Renal cortical epithelial cell (primary cell): ENCODE results near the gene KIF1B. TPM values are rescaled to one million over a fixed set of nuclear protein-coding genes. Genes with fewer than 3 reads are reported as not detected.
A peak's percentile ranks its signal among the peaks of the same experiment; 100 is the strongest.

Experiments used
- DNase-seq: peaks from one replicate; pipeline ENCODE4 v3.0.0-alpha.2; 2011; ENCODE audit warnings: low read depth
- total RNA-seq: library from RNA; depleted of rRNA; stranded (reverse); fragments of >200 nt; gene quantifications from 2 replicates; pipeline ENCODE4 v1.2.3, GENCODE V29; 2014

Gene KIF1B, protein sequence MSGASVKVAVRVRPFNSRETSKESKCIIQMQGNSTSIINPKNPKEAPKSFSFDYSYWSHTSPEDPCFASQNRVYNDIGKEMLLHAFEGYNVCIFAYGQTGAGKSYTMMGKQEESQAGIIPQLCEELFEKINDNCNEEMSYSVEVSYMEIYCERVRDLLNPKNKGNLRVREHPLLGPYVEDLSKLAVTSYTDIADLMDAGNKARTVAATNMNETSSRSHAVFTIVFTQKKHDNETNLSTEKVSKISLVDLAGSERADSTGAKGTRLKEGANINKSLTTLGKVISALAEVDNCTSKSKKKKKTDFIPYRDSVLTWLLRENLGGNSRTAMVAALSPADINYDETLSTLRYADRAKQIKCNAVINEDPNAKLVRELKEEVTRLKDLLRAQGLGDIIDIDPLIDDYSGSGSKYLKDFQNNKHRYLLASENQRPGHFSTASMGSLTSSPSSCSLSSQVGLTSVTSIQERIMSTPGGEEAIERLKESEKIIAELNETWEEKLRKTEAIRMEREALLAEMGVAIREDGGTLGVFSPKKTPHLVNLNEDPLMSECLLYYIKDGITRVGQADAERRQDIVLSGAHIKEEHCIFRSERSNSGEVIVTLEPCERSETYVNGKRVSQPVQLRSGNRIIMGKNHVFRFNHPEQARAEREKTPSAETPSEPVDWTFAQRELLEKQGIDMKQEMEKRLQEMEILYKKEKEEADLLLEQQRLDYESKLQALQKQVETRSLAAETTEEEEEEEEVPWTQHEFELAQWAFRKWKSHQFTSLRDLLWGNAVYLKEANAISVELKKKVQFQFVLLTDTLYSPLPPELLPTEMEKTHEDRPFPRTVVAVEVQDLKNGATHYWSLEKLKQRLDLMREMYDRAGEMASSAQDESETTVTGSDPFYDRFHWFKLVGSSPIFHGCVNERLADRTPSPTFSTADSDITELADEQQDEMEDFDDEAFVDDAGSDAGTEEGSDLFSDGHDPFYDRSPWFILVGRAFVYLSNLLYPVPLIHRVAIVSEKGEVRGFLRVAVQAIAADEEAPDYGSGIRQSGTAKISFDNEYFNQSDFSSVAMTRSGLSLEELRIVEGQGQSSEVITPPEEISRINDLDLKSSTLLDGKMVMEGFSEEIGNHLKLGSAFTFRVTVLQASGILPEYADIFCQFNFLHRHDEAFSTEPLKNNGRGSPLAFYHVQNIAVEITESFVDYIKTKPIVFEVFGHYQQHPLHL (N-terminal part only)
- 26.0 and 54.8 TPM in 2 replicates for total RNA-seq

DNA sequence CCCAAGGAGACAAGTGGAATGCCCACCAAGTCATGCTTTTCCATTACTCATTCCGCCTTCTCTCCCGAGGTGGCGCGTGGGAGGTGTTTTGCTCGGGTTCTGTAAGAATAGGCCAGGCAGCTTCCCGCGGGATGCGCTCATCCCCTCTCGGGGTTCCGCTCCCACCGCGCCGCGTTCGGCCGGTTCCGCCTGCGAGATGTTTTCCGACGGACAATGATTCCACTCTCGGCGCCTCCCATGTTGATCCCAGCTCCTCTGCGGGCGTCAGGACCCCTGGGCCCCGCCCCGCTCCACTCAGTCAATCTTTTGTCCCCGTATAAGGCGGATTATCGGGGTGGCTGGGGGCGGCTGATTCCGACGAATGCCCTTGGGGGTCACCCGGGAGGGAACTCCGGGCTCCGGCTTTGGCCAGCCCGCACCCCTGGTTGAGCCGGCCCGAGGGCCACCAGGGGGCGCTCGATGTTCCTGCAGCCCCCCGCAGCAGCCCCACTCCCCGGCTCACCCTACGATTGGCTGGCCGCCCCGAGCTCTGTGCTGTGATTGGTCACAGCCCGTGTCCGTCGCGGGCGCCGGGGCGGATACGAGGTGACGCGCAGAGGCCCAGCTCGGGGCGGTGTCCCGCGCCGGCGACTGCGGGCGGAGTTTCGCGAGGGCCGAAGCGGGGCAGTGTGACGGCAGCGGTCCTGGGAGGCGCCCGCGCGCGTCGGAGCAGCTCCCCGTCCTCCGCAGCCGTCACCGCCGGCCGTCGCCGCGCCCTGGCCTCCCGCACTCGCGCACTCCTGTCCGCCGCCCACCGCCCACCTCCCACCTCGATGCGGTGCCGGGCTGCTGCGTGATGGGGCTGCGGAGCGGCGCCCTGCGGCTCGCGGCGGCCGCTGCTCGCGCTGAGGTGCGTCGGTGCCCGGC, at the start of gene KIF1B:
Gene KIF1B (plus strand): TSS at position 666 of the 906 bp plus-strand sequence. CDS start 21,759 bp downstream, outside the sequence.
- peak; percentile 86 for DNase-seq

DNA sequence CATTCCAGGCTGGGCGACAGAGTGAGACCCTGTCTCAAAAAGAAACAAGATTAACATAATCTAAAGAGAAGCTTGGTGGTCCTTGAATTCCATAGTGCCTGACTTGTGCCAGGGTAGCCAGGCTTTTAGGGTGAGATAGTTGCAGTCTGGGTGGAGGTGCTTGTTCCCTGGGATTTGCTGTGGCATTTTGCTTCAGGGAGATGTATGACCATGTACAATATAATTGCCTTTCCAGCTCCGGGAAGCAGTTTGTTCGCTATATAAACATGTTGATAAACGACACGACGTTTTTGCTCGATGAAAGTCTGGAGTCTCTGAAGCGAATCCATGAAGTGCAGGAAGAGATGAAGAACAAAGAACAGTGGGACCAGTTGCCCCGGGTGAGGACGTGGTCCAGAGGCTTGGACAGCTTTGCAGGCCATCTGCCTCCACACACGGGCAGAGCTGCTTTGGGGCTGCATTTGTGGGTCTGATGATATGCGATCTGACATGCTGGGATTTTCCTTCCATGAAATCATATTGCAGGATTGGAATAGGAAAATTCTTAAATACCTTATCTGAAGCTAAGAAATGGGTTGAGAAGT, 49.4 kb upstream of the KIF1B start:
- DNase-seq: no peak

DNA sequence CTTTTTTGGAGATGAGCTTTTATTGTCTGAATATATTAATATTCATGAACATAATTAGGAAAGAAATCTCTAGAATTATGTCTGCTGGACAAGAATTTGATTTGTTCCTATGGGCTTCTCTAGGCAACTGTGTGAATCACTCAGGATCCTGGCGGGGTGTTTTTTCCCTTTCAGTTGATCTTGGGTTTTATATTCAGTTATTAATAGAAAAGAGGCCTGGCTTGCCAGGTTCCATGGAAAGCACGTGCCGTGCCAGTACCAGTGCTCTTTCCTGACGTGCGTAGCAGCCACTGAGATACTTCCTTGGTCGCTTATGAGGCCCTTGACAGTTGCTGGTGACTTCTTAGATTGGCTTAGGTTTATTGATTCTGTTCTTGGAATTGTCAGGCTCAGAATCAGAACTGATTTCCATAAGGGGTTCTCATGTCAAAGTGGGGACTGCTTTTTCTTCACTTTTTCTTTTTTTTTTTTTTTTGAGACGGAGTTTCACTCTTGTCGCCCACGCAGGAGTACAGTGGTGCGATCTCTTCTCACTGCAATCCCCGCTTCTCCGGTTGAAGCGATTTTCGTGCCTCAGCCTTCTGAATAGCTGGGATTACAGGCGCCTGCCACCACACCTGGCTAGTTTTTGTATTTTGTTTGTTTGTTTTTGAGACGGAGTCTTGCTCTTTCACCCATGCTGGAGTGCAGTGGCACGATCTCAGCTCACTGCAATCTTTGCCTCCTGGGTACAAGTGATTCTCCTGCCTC, 48.7 kb upstream of the KIF1B start:
- no peak for DNase-seq

DNA sequence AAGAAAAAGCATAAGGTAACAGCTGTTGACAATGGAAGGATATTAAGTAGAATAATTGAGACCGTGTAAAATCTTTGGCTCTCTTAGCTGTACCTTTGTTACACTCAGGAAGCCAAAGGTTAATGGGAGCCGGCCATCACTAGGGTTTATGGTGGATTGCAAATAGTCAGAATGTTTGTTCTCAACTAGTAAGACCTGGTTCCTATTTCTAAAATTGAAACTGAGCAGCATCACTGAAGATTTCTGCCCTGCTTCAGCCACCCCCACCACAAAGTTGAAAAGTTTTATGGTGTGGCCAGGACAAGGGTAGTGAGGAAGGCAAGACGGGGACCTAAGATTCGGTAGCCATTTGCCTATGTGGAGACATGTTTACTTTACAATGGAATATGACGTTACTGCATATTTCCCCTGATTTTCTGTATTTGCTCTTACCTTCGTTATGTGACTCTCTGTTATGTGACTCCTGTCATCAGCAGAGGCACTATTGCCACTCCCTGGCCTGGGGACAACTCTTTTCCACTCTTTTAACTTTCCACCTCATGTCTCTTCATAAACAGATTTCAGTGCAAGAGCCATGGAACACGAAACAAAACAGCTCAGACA, 41.4 kb upstream of the KIF1B start:
- no peak for DNase-seq

DNA sequence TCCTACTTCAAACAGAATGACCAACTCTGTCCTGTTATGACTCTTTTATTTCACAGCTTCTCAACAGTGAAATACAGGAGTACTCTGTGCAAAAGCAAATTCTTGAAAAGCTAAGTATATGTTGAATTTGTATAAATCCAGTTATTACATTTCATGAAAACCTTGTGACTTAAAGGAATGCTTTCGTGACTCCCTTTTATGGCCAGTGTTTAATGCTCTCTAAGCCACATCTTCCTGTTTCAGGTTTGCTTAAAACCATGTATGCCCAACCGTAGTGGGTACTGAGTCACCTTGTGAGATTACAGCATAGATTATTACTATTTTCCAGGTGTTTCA, 40.2 kb upstream of the KIF1B start:
- no peak for DNase-seq

DNA sequence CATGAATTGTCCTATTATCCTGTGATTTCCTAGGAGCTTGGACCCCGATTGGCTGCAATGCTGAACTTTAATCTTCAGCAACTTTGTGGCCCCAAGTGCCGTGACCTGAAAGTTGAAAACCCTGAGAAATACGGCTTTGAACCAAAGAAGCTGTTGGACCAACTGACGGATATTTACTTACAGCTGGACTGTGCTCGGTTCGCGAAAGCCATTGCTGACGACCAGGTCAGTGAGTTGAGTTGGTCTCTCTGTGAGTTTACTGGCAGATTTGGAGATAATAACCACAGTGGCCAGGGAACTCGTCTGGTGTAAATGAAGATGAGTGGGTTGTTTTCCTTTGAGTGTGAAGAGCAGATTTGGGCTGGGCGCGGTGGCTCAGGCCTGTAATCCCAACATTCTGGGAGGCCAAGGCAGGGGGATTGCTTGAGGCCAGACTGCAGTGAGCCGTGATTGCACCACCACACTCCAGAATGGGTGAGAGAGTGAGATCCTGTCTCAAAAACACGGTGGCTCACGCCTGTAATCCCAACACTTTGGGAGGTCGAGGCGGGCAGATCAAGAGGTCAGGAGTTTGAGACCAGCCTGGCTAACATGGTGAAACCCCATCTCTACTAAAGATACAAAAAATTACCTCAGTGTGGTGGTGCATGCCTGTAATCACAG, 39.1 kb upstream of the KIF1B start:
- DNase-seq: no peak

DNA sequence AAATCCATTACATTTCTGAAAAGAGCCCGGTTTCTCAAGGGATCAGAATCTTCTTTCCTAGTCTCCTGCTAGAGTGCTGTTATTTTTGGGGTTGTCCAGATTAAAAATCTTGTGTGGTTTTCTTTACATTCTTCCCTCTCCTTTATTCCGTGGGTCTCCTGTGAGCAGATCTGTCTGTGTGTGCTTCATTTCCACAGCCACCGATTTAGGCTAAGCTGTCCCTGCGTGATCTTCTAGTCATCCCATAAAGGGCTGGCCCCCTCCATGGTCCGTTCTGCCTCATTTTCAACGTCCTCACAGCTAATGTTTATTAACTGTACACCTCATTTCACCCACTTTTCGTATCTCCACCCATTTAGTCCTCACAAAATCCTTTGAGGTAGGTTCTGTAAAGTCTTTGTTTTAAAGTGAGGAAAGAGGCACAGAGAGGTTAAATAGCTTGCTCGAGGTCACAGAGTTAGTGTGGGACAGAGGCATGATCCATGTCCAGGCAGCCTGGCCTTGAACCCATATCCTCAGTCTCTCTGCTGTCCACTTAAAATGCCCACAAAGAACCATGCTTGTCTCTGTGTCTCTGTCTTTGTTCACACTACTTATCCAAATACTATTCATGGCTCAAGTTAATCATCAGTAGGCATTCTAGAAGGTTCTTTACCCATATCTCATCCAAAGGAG, 38.2 kb upstream of the KIF1B start:
- no peak for DNase-seq

DNA sequence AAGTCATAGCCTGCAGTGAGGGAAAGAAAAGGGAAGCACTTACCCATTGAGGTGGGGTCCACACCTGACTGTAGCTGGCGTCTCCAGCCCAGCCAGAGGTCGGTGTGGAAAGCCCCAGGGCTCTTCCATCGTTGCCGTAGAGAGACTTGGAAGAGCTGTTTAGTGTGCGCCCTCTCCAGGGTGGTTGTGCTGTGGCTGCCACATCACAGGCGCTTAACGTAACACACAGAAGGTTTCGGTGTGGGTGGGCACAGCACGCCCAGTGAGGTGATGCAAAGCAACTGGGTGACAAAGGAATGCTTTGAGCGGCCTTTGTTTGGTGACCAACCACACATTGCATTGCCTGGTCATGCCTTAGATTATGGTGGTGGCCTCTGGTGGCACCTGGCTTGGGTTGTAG, 36.8 kb upstream of the KIF1B start:
- no peak for DNase-seq

DNA sequence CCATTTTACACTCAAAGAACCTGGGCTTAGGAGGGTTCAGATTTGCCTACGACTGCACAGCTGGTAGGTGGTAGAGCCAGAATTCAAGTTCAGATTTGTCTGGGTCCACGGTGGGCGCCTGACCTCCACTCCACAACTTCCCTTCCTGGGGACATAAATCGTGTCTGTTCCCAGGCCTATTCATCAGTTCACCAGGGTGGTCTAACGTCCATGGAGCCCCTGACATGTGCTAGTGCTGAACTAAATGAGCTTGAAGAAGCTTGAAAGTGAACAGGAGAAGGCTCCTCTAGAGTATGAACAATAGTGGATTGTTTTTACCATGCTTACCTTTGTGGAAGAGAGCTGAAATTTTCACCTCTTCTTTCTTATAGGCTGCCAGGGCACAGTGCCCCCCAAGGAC, 32.5 kb upstream of the KIF1B start:
- DNase-seq: no peak

DNA sequence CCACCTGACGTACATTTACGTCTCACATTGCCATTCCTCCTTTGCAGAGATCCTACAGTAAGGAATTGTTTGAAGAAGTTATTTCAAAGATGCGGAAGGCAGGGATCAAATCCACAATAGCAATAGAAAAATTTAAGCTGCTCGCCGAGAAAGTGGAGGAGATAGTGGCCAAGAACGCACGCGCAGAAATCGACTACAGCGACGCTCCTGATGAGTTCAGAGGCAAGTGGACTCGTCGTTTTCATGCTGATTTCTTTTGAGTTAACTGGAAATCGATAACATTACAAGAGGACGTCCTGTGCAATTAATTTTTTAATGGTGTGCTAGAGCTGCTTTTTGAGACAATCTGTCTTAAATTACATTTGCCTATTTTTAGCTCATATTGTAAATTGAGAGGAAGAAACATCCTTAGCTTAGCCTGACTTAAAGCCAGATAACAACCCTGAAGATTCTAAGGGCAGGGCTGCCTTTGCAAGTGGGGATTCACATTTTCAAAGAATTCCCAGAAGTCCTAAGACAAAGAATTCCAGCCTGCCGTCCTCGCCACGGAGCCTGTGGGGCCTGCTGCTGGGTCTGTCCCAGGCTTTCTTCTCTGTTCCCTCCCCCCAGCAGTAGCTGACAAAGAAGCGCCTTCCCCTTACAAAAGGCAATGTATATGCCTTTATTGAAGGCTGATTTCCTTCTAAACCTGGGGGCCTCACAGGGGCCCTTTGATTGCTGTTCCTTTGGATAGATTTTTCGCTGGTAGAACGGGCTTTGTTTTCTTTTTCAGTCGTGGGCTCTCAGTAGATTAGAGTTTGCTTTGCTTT, 31.6 kb upstream of the KIF1B start:
- DNase-seq: no peak

DNA sequence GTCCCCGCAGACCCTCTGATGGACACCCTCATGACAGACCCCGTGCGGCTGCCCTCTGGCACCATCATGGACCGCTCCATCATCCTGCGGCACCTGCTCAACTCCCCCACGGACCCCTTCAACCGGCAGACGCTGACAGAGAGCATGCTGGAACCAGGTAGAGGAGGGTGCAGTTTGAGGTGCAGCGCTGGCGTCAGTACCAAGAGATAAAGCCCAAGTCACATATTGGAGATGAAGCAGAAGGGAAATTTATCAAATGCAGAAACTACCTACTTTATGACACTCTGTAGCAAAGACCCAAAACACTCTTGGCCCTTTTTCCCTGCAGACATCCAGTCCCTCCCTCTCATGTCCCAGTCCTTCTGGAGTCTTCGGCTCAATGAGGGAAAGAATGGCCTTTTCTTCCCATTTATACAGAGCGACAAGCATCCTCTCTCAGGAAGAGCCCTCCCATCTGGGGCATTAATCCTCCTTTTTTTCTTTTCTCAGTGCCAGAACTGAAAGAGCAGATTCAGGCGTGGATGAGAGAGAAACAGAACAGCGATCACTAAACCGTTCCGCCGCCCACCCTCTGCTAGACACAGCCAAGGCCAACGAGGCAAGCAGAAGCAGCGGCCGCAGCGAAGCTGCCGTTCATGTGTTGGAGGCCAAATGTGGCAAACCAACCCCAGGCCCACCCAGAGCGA, 30.8 kb upstream of the KIF1B start:
- DNase-seq: no peak

DNA sequence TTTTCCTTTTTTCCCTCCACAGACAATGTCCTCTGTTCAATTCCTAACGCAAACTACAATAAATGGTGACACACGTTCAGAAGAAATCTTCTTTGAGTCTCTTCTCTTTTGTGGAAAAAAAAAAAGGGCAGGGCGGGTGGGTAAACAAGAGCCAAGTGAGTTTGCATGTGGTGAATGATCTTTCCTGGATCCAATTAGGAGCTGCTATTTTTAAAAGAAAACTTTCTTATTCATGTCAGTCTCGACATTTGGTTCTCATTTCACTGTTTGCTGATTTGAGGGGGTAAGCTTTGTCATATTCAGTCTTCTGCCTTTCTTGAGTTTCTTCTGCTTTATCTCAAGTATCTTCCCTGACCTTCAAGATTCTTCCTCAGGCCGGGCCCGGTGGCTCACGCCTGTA, 29.2 kb upstream of the KIF1B start:
- DNase-seq: no peak

DNA sequence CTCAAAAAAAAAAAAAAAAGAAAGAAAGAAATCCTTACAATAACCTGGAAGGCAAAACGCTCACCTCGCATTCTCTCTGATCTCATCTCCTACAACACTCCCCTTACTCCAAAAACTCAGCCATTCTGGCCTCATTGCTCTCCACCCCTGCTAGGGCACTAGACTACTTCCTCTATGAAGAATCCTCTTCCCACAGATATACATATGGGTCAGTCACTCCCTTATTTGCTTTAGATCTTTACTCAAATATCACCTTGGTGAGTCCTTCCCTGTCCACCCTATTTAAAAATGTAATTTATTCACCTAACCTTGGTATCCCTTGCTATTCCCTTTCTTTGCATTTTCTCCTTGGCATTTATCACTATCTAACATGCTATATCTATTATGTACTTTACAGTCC, 24.6 kb upstream of the KIF1B start:
- no peak for DNase-seq

DNA sequence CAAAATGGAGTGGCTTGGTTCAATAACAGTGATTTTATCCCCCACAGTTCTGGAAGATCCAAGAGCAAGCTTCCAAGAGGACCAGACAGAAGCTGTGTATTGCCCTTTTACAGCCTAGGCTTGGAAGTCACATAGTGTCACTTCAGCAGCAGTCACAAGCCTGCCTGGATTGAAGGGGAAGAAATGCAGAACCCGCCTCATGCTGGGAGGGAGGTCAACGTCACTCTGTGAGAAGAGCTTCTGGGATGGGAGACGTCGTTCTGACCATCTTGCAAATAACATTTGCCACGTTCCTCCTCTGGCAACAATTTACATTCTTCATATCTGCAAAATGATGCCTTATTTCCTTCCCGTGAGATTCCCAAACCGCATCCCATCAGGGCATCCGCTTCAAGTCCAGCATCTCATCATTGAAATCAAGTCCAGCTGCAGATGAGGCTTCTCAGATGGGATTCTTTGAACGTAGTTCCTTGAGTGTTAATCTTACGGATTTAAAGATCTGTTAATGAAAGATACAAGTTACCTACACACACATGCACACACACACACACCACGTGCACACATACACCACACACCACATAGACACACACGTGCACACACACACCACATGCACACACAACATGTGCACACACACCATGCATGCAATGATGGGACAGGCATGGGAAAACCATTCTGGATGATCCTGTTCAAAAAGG, 23.9 kb upstream of the KIF1B start:
- no peak for DNase-seq

DNA sequence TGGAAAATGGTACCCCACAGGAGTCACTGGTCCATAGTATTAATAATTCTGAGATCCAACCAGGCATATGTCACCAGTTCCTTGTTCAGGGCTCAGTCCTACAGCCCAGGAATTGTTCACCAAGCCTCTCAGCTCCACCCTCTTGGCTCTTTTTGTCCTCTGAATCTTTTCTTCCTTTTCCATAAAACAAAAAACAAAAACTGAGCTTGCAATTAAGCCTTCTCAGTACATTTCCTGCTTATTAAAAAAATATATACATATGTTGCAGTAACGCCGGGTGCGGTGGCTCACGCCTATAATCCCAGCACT, 23.4 kb upstream of the KIF1B start:
- no peak for DNase-seq

DNA sequence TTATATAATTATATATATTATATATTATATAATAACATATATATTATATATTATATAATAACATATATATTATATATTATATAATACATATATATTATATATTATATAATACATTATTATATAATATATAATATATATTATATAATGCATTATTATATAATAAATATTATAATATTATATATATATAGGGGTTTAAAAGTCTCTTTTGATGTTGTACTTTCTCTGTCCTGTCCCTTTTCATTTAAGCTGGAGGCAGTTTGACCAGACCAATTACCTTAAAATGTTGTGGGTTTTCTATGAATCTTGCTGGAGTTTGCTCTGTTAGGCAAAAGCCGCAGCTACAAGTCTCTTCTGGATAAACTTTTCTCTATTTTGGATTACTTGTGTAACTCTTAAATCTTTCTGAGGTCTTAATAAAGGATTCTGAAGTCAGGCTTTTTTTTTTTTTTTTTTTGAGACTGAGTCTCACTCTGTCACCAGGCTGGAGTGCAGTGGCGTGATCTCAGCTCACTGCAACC, 22.2 kb upstream of the KIF1B start:
- no peak for DNase-seq

DNA sequence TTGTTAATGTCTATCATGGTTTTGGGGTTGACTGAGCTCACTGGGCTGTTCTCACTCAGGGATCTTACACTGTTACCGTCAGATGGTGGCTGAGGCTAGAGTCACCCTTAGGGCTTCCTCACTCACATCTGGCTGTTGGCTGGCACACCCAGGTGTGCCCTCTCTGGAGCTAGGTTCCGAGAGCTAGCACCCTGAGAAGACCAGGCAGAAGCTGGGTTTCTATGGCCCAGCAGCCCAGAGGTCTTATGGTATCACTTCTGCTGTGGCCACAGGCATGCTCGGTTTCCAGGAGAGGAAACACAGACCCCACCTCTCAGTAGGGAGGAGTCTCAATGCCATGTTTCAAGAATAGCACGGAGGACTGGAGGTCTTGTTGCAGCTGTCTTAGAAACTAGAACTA, 20.7 kb upstream of the KIF1B start:
- DNase-seq: no peak
